Stimulated activated CD8-positive, alpha-beta memory T cell treated with anti-CD3 and anti-CD28 coated beads, Interleukin-7, amount 100 ng/mL, for 1 hour (primary cell): ENCODE data around the gene ELAVL1.

Experiments
- DNase-seq, 2 donors: peaks; one replicate each; pipeline ENCODE4 v3.0.0-alpha.2; 2020; ENCODE audit warnings: low read depth in 2 of 2

Gene ELAVL1

DNA sequence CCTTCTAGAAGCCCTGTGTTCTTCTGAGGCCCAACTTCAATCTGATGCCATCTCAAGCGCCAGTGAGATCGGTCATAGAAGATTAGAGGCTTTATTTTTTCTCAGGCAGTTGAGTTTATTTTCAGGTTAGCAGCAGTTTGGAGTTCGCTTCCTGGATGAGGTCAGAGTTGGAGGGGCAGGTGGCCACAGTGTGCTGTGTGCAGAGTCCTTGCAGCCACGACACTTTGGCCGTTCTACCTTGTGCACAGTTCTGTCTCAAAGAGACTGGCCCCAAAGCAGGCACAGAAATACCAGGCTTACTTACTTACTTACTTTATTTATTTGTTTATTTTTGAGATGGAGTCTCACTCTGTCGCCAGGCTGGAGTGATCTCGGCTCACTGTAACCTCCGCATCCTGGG lies 15.9 kb upstream of the ELAVL1 start:
- no peak for DNase-seq

DNA sequence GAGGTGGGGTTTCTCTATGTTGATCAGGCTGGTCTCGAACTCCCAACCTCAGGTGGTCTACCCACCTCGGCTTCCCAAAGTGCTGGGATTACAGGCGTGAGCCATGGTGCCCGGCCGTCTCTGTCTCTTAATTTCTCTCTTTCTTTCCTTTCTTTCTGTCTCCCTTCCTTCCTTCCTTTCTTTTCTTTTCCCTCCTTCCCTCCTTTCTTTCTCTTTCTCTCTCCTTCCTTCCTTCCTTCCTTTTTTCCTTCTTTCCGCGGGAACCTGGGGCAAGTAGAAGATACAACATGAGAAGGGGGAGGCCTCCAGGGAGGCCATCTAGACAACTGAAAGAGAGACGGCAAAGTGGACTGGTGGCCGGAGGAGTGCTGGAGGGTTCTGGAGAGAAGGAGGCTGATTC lies 15.2 kb upstream of the ELAVL1 start:
- DNase-seq, result no peak

DNA sequence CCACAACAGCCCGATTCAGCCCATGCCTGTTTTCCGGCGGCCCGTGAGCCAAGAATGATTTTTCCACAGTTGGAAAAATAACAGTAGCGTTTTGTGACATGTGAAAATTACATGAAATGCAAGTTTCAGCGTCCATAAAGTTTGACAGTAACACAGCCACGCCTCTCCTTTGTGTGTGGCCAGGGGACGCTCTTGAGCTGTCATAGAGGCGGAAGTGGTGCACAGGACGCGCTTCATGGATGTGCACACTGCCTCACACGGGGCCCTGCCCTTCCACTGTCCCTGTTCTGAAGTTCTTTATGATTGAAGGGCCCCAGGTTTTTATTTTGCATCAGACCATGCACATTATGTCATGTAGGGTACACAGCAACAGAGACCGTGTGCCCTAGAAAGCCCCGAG lies 12.4 kb upstream of the ELAVL1 start:
- no peak for DNase-seq

DNA sequence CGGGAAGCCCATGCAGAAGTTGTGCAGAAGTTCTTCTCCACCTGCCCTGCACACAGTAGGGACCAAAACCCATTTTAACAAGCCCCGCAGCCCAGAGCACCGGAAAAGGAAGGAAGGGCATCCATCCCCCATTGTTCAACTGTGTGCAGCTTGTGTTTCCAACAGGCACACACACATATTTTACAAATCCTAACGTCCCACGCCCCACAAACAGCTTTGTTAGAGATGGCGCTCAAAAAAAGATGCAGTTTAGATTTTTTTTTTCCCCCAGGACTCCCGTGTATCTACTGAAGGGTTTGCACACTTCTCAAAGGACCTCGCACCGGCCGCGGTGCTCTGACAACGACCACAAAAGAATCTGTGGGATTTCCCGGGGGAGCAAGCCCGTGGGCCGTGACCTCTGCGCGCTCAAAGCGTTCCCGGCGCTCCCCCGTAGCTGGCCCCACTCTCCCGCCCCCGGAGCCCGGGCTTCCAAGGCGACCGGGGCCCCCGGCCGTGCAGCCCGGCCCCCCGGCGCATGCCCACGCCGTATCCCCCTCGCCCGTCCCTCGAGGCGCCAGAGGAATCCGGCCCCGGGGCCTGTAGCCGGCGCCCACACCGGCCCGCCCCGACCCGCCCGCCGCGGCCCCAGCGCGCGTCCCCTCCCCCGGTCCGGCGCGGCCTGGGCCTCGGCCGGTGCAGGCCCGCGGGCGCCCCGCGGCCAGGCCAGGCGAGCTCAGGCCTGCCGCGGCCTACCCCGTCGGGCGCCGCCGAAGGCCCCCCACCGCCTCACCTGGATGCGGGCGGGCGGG lies 523 bp downstream of the ELAVL1 start:
- DNase-seq, result no peak

DNA sequence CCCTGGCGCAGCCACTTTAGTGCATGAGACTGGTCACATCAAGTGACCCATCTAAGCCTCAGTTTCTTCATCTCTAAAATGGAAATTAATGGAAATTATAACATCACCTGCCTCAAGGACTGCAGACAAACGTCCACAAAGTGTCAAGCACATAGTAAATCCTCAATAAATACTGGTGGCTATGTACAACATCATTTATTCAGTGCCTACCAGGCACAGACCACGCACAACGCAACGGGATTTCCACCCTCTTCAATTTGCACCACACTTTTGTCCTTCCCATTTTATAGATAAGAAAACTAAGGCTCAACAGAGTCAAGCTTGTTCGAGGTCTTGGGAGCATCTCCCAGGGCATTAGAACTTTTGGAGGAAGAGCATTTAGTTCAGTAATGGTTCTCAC lies 1.4 kb downstream of the ELAVL1 start:
- no peak for DNase-seq

DNA sequence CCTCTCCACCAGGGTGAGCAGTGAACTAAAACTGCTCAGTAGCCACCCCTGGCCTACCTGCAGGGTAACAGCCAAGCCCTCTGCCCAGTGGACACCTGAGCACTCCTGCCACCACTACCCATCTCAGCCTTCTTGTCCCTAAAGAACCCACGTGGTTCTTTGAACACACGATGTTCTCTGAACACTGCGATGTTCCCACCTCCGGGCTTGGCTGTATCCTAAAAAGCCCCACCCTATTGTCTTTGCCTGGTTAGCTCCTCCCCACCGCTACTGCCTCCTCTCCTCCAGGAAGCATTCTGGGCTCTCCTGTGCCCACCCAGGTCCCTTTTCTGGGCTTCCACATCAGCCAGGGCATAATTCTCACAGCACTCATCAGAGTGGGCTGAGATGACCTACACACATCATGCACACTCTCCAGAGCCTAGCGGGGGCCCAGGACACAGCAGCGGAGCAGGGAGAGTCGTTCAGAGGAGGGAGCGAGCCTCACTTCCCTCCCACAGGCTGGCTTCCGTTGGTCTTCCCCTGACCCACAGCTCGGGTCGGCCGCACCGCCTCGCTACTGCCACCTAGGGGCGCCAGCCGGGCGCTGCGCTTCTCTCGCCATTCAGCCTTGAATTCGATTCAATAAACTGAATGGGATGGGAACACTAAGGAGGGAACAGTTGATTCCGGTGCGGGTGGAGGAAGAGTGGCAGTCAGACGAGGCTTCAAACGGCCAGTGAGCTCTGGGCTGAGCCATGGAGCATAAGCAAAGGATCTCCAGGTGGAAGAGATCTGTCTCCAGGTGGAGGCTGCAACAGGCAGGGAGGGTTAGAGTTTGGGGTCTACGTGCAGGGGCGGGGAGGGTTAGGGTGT lies 3.2 kb downstream of the ELAVL1 start:
- DNase-seq, result peak; percentile 55 to 58

DNA sequence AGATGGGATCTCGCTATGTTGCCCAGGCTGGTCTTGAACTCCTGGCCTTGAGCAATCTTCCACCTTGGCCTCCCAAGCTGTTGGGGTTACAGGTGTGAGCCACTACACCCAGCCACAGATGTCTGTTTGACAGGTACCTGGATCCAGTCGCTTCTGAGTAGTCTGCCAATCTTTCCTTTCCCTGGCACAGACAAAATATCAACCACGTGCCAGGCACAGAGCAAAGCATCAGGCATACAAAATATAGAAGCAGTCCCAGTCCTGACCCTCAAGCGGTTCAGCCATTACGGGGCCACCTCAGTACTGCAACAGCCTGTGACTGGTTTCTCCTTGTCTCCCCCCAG lies 3.8 kb downstream of the ELAVL1 start:
- no peak for DNase-seq

DNA sequence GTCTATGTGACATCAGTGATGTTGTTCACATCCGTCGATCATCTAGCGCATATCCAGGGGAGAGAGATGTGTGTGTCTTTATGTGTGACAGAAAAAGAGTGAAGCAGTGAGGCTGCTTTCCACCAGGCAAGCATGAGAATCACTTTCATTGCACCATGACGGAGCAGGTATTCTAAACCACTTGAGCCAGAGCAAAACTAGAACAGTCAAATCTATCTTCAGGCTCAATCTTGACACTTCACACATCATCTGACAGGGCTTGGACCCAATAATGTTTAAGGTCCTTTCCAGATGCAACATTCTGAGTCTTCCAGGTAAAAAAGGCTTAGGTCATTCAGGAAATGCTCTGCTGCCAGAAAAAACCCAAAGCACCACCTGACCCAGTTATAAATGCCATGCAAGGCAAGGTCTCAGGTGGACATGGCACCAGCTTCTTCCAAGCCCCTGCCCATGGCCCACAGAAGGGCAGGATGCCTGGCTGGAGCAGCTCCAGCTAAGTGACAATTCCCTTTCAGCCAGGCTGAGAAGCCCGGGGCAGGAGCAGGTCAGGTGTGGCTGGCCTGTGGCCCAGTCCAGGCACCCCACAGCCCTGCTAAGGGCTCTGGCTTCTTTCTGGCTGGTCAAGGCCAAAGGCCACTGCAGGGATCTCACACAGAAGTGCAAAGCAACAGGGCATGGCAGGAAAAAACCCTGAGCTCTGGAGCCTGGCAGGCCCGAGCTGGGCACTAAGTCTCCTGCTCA lies 5.0 kb downstream of the ELAVL1 start:
- DNase-seq, result no peak

DNA sequence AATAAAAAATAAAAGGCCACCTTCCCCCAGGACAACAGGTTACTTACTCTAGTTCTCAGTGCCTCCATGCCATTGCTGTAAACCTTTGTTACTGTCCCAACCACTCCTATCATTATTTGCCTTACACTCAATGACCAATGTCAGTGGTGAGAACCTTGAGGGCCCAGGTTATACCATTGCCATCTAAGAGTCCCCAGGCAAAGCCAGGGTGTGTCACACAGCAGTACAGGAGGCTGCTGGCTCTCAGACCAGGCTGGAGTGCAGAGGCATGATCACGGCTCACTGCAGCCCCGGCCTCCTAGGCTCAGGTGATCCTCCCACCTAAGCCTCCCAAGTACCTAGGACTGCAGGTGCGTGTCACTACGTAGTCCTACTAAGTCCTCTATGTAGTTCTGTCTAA lies 6.1 kb downstream of the ELAVL1 start:
- no peak for DNase-seq

DNA sequence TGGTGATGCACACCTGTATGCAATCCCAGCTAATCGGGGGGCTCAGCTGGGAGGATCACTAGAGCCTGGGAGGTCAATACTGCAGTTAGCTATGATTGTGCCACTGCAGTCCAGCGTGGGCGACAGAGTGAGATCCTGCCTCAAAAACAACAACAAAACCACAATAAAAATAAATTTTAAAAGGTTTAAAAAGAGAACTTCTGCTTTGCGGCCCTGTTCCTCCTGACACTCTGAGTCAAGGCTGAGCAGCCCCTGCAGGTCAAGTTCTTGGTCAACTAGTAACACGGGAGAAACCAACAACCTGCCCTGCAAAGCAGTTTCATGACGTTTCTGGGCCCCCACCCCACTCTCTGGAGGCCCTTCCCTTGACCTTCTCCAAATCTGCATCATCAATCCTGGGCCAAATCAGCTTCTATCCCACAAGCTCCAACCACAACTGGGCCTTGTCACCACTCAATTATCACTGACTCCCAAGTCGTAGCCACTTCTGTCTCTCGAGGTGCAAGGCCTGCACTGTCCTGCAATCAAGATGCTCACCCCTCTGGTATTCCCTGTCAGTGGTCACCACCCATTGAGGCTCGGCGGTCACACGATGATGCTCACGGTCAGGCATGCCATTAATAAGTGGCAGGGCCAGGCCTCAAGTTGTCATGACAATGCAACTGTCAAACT lies 7.5 kb downstream of the ELAVL1 start:
- no peak for DNase-seq

DNA sequence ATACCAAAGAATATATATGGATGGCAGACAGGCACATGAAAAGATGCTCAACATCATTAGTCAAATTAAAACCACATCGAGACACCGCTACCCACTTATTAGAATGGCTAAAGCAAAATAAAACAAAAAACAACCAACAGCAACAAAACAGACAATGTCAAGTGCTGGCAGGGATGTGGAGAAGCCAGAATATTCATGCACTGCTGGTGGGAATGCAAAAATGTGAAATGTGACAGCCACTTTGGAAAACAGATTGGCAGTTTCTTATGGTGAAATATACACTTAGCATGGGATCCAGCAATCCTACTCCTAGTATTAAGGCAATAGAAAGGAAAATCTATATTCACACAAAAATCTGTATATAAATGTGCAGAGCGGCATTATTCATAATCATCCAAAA lies 8.6 kb downstream of the ELAVL1 start:
- DNase-seq, result no peak

DNA sequence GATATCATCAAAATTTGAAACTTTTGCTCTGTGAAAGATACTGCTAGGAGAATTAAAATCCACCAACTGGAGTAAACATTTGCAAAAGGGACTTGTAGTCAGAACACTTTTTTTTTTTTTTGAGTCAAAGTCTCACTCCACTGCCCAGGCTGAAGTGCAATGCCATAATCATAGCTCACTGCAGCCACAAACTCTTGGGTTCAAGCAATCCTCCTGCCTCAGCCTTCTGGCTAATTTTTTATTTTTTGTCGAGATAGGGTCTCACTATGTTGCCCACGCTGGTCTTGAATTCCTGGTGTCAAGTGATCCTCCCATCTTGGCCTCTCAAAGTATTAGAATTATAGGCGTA lies 9.7 kb downstream of the ELAVL1 start:
- no peak for DNase-seq

DNA sequence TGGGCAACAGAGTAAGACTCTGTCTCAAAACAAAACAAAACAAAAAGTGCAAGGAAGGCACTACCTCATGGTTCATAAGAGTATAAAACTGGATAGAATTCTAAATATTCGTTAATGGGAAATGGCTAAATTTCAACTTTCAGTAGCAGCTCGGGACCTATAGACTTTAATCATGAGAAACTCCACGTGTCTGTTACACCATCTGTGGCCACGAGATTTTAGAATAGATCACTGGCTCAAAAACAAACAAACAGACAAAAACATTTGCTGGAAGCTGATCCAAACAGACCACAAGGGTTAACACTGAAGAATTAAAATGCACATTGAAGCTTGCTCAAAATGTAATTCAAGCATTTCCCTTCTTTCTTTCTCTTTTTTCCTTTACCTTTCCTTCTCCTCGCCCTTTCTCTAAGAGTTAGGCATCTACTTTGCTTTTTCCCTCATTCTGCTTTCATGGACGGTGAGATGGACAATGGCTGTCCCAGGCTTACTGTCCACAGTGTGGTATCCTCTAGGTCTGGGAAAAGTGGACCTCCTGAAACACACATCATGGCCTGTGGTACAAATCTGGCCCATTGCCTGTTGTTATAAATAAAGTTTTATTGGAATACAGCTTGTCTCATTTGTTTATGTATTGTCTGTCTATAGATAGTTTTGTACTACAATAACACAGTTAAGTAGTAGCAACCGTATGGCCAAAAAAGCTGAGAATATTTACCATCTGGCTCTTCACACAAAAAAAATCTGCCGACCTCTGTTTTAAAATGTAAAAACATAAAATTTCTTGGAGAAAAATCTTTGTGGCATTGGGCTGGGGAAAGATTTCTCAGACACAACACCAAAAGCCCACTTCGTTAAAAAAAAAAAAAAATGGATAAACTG lies 10.3 kb downstream of the ELAVL1 start:
- no peak for DNase-seq

DNA sequence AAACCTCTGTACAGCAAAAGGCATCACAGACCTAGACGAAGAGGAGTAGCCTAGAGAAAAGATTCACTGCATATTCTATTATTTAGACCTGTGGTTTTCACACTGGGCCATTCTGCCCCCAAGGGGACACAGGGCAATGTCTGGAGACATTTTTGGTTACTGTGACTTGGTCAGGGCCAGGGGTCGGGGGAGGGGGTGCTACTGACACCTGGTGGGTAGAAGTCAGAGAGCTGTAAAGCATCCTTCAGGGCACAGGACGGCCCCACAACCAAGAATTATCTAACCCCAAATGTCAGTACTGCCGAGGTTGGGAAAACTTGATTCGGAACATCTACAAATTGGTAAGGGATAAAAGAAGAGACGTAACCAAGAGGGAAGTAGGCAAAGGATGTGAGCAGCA lies 11.3 kb downstream of the ELAVL1 start:
- DNase-seq, result no peak

DNA sequence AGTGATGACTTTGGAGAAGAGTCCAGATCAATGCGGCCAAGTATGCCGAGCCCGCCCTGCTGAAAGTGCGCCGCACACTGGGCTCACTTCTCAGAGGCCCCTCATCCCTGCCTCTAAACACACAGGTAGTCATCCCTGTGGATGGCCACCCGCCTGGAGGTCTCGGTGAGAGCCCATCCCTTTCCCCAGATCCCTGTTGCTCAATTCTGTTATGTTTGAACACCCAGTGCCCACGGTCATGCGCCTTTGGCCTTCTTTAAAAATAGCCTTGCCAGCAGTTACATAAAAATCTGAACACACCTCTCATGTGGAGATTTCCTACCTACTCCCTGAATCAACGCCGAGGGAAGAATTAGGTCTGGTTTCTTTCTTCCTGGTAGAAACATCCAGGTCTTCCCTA lies 11.9 kb downstream of the ELAVL1 start:
- no peak for DNase-seq

DNA sequence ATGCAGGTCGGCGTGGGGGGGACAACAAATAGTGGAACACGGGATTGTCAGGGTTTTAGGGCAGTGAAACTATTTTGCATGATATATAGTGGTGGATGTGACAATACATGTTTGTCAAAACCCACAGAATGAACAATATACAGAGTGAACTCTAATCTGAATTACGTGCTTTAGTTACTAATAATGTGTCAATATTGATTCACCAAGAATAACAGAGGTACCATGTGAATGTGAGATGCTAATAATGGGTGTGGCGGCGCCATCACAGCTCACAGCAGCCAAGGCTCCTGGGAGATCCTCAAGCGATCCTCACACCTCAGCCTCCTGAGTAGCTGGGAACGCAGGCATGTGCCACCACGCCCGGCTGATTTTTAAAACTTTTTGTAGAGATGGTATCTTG lies 12.9 kb downstream of the ELAVL1 start:
- no peak for DNase-seq

DNA sequence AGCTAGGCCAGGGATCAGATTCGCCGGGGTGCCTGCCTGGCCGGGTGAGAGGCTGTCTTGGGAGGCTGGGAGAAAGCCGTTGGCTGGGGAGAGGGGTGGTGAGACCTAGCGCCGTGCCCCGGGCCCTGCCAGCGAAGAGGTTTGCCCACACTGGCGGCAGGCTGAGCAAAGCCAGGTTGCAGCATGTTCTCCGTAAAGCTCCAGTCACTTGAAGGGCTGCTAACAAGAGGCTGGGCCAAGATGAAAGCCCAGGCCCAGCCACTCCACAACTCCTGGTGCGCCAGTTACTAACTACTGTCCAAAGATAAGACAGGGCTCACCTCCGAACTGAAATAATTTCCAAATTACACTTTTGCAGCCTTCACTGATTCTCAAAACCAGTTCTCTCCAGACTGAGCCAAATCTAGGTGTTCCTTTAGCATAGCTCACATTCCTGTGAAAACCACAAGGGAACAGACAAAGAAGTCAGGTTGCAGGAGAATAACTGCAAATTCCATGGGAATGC lies 16.3 kb downstream of the ELAVL1 start:
- DNase-seq, result no peak

DNA sequence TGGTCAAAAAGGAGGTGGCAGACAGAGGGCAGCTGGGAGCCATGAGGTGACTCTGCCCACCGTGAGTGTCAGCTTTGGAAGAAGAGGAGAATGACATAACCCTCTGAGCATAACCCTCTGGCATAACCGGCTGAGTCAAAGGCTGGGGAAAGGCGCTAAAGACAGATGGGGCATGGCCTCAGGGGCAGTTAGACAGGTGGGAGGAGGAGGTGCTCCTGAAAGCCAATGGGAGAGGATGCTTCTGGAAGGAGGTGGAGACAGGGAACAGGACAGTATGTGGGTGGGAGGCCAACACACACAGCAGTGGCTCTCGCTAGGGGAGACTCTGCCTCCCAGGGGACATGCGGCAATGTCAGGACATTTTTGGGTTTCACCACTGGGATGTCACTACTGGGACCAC lies 17.1 kb downstream of the ELAVL1 start:
- DNase-seq, result no peak

DNA sequence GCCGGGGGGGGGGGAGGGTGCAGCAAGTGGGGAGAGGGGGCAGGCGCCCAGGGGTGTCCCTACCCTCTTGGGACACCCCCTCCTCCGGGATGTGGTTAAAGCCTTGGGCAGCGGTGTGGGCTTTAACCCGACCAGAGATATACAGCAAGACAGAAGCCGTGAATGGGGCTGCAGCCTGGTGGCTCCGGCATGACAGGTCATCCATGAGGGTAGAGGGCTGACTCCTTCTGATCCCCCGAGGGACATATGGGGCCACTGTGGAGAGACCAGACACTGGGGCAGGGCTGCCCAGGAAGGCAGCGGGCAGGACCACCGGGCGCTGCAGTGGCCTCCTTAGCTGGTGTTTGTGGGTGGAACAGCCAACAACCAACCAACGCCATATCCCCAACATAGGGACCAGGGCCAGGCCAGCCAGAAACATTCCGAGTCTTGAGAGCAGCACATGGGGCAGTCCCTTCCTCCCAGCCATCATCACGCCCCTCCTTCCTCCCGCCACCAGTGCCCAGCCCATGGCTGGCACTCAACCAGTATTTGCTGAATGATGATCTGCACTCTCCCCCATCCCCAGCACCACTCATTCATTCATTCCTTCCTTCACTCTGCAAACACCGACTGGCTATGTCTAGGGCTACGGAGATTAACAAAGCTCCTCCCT lies 18.2 kb downstream of the ELAVL1 start:
- DNase-seq, result no peak

DNA sequence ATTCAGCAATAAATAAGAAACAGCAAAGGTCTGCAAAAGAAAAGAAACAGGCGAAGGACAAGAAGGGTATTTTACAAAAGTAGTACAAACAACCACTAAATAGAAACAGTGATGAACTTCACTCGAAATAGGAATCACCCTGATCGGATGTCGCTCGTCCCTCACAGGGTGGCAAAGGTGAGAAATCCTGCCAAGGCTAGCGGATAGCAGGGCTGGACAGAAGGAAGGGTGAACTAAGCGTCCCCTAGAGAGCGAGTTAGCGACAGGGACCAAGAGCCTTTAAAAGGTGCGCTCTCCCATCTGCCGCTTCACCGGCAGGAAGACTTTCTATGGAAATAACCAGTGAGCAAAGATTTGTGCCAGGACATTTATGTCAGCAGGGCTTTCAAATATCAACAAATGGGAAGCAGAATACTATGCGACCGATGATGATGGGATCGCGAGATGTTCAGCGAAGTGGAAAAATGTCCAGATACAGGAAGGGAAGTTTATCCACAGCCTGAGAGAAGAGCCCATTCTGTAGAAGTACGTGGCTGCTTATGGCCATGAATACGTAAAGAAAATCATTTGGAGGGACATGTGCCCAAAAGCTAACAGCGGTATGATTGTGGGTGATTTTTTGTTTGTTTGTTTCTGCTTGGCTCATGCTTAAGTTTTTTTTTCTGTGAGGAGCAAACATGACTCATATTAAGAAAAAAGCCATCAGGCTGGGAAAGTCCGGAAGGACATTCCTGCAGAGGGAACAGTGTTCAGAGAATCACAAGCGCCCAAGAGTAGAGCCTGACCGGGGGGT lies 18.9 kb downstream of the ELAVL1 start:
- DNase-seq, result no peak
